Thyroid gland (tissue), 4 donors: ENCODE results near the gene PCCA. TPM values are rescaled to one million over a fixed set of nuclear protein-coding genes. Genes with fewer than 3 reads are reported as not detected.

Experiments used
- DNase-seq, 2 donors: peaks; one replicate each; pipeline ENCODE4 v3.0.0-alpha.2; 2019
- H3K27ac ChIP-seq, 3 donors: fragments of 200-600 bp; sonication (generic); 1 replicate in 2 of 3; 2 replicates in 1 of 3; pipeline ENCODE4 v1.5.1; 2016 to 2019; ENCODE audit warnings: mild to moderate bottlenecking in 1 of 3, moderate library complexity in 1 of 3
- H3K27me3 ChIP-seq: fragments of 200-600 bp; sonication (generic); one replicate; pipeline ENCODE4 v1.5.1; 2019
- H3K36me3 ChIP-seq, 2 donors: fragments of 200-600 bp; sonication (generic); one replicate each; pipeline ENCODE4 v1.5.1; 2016 to 2019
- H3K4me1 ChIP-seq, 2 donors: fragments of 200-600 bp; sonication (generic); one replicate each; pipeline ENCODE4 v1.5.1; 2017 to 2019
- H3K4me3 ChIP-seq, 3 donors: fragments of 200-600 bp; sonication (generic); replicated peaks in 1 of 3; 1 replicate in 2 of 3; 2 replicates in 1 of 3; pipeline ENCODE4 v1.5.1; 2016; ENCODE audit warnings: mild to moderate bottlenecking in 1 of 3
- H3K9me3 ChIP-seq: fragments of 200-600 bp; sonication (generic); one replicate; pipeline ENCODE4 v1.5.1; 2017
- CTCF ChIP-seq, 6 experiments: fragments of 200-600 bp in 3 of 6; fragments of 450-650 bp in 3 of 6; sonication (generic) in 3 of 6; IDR thresholded peaks; one replicate each; pipeline ENCODE4 v1.5.1; 2016 to 2019; ENCODE audit warnings: antibody characterized with exemption in 6 of 6, mild to moderate bottlenecking in 2 of 6, inconsistent platforms in 1 of 6, moderate library complexity in 1 of 6
- POLR2A ChIP-seq, 2 donors: fragments of 450-650 bp; IDR thresholded peaks; one replicate each; pipeline ENCODE4 v1.6.1; 2017; ENCODE audit warnings: antibody characterized with exemption in 2 of 2, mild to moderate bottlenecking in 2 of 2, moderate library complexity in 1 of 2
- WGBS, 2 donors: methylation state at CpG; one replicate each; pipeline ENCODE4 v1.1.5; 2017; 5-methylcytosine and 5-hydroxymethylcytosine counted together
- intact Hi-C: fragments of 100-400 bp; cut with DNase I; formaldehyde crosslinking; loops from one replicate; pipeline ENCODE4 v1.15.1; 2023
- total RNA-seq, 4 donors: library from RNA; depleted of rRNA; stranded (reverse); fragments of >200 nt; gene quantifications; one replicate each; pipeline ENCODE4 v1.2.3, GENCODE V29; 2016

Gene PCCA
- total RNA-seq, 4 donors from 2014 or later: 54.3 to 95.2 (median 67.7) TPM

DNA sequence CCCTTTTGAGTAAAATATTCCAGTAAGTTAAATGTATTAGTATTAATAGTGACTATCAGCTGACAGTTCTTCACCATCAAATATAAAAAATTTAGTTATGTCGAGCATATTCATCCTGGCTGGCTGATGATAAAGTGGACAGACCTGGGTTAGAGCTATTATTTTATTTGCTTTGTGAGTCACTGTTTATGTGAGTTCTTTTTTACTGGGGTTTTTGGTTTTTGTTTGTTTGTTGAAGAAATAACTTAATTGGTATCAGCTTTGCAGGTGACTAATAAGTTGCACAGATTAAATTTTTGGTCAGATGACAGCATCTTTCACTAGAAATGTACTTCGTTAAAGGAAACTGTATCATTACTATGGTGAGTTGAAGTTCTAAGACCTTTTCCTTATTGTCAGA is 275.0 kb downstream of the PCCA start:
- WGBS, 2 donors: 86 to 89% methylated on average over 2 of the region's 2 CpGs
- H3K9me3 ChIP-seq: no peaks in the 10 kb centered on the region
- H3K36me3 ChIP-seq: no peaks in the 10 kb centered on the region
- H3K27me3 ChIP-seq: no peaks in the 10 kb centered on the region
- H3K27ac ChIP-seq: no peak overlapping the region
- TF ChIP-seq CTCF (IDR thresholded peaks at IDR 0.05): no peak
- no peak for TF ChIP-seq POLR2A (IDR thresholded peaks at IDR 0.05)
- DNase-seq: no peak
- intact Hi-C loops: no loop called here
- H3K4me1 ChIP-seq: no peaks in the 10 kb centered on the region
- no peak overlapping the region for H3K4me3 ChIP-seq

DNA sequence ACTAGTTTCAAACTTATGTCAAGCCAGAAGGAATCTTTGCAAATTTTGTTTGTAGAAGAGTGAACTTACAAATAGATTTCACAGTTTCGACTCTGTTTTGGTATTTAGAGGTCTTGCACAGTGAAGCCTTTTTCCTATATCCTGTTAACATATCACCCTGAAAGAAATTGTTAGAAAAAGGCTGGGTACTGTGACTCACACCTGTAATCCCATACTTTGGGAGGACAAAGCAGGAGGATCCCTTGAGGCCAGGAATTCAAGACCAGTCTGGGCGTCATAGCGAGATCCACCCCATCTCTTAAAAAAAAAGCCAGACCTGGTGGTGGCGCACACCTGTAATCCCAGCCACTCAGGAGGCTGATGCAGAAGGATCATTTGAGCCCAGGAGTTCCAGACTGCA is 275.7 kb downstream of the PCCA start:
- TF ChIP-seq POLR2A (IDR thresholded peaks at IDR 0.05) (no peak), CTCF (IDR thresholded peaks at IDR 0.05) (no peak)
- Histone ChIP-seq H3K36me3 (no peaks in the 10 kb centered on the region), H3K9me3 (no peaks in the 10 kb centered on the region), H3K4me3 (no peak overlapping the region), H3K27ac (no peak overlapping the region), H3K4me1 (no peaks in the 10 kb centered on the region), H3K27me3 (no peaks in the 10 kb centered on the region)
- DNase-seq: no peak
- intact Hi-C loops: no loop called here
- WGBS, 2 donors: 97 to 99% methylated on average over 4 of the region's 4 CpGs

GRCh38 chr13:100365680-100366079 is 276.8 kb downstream of the PCCA start:
- Histone ChIP-seq H3K9me3 (no peaks in the 10 kb centered on the region), H3K36me3 (no peaks in the 10 kb centered on the region), H3K27ac (no peak overlapping the region), H3K27me3 (no peaks in the 10 kb centered on the region), H3K4me3 (no peak overlapping the region), H3K4me1 (no peaks in the 10 kb centered on the region)
- intact Hi-C loops: no loop called here
- WGBS, 2 donors: 93% methylated on average over 3 of the region's 3 CpGs
- TF ChIP-seq CTCF (IDR thresholded peaks at IDR 0.05): no peak
- no peak for DNase-seq

DNA sequence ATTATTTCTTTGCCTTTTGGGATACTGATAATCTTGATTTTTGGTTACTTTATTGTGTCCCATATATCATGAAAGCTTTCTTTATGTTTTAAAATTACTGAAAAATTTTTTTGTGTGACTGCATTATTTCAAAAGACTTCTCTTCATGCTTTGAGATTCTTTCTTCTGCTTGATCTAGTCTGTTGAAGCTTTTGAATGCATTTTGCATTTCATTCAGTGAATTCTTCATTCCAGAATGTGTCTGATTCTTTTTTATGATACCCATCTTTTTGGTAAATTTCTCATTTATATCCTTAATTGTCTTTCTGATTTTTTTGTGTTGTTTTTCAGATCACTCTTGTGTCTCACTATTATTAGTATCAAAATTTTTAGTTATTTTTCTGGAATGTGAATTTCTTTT is 289.6 kb downstream of the PCCA start:
- H3K9me3 ChIP-seq: no peaks in the 10 kb centered on the region
- no peaks in the 10 kb centered on the region for H3K27me3 ChIP-seq
- H3K27ac ChIP-seq: no peak overlapping the region
- H3K4me3 ChIP-seq: no peak overlapping the region
- TF ChIP-seq CTCF (IDR thresholded peaks at IDR 0.05): no peak
- no peak for TF ChIP-seq POLR2A (IDR thresholded peaks at IDR 0.05)
- H3K4me1 ChIP-seq: no peaks in the 10 kb centered on the region
- peaks cover 0 to 3% of the 10 kb centered on the region in 2 donors for H3K36me3 ChIP-seq
- intact Hi-C loops: no loop called here
- DNase-seq: no peak

GRCh38 chr13:100381595-100382224 is 292.8 kb downstream of the PCCA start:
- Histone ChIP-seq H3K36me3 (no peaks in the 10 kb centered on the region), H3K9me3 (no peaks in the 10 kb centered on the region), H3K4me3 (no peak overlapping the region), H3K27ac (no peak overlapping the region), H3K27me3 (no peaks in the 10 kb centered on the region), H3K4me1 (no peaks in the 10 kb centered on the region)
- WGBS, 2 donors: 91% methylated on average over 16 of the region's 16 CpGs
- TF ChIP-seq POLR2A (IDR thresholded peaks at IDR 0.05) (no peak), CTCF (IDR thresholded peaks at IDR 0.05) (no peak)
- intact Hi-C loops: no loop called here
- DNase-seq: no peak
